GM19025 (cell line): ENCODE results near the gene RBCK1.
"Not testable (repeated sequence)": the region's sequence is repeated elsewhere in the genome, so short reads cannot be mapped to it uniquely, and the experiment has no call there.

ENCODE experiments used
- ATAC-seq: cut with Tn5 transposase; IDR thresholded peaks from one replicate; pipeline ENCODE4 v1.9.1; 2021; ENCODE audit warnings: mild to moderate bottlenecking, low read depth, moderate library complexity; ENCODE audit not compliant: unreplicated experiment

Gene RBCK1

DNA sequence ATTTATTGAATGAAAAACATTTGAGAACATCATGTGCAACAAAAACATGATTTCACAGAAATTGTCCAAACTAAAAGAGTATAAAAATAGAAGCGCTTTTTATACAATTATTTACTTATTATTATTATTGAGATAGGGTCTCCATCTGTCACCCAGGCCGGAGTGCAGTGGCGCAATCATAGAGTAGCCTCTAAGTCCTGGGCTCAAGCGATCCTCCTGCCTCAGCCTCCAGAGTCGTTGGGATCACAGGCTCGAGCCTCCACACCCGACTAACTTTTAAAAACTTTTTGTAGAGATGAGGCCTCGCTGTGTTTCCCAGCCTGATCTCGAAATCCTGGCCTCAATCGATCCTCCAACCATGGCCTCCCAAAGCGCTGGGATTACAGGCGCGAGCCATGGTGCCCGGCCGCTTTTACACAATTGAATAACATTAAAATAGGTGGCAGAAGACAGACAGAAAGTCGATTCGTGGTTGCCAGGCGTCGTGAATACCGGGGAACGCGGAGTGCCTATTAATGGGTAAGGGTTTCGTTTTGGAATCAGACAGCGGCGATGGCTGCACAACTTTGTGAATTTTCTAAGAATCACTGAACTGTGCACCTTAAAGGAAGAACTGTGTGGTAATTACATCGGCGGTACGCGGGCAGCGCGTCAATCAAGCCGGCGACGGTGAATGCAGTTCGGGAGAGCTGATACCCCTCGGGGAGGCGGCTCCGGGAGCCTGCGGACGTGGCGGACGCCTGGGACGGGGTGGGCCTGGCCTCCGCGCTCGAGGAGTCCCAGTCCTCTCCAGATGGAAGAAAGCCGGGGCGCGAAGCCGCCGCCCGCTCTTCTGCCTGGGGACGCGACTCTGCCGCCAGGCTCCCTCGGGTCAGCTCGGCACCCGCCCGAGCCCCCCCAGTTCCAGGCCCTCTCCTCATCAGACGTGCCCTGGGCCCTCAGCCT, 53.4 kb downstream of the RBCK1 start:
- ATAC-seq, result peak; percentile 35

GRCh38 chr20:462199-462991, 54.3 kb downstream of the RBCK1 start, which contains the start of gene TBC1D20:
Gene TBC1D20 (minus strand): TSS chr20:462533. CDS start chr20:462405, 128 bp downstream.
- ATAC-seq, result peak; percentile 93

DNA sequence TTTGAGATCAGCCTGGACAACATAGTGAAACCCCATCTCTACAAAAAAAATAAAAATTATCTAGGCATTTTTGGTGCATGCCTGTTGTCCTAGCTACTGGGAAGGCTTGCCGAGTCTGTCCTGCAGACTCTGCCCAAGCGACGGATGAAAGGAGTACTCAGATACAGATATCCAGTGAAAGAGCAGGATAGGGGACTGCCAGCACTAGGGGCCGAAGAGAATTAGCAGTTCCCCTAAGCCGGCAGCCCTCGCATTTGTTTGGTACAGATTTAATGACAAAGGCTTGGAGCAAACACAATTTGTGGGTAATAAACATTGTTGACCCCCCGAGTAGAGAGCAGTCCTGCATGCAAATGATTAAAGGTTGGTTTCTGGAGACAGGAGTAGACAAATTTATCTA, 59.7 kb downstream of the RBCK1 start:
- no peak for ATAC-seq

- no peak for ATAC-seq
Observed at GRCh38 chr20:469746-470490, 61.8 kb downstream of the RBCK1 start.

GRCh38 chr20:472137-472846, 64.2 kb downstream of the RBCK1 start:
- ATAC-seq, result no peak

- no peak for ATAC-seq
Observed at GRCh38 chr20:472889-473292, 64.8 kb downstream of the RBCK1 start.

- ATAC-seq, result no peak
Observed at GRCh38 chr20:474581-474980, 66.5 kb downstream of the RBCK1 start.

DNA sequence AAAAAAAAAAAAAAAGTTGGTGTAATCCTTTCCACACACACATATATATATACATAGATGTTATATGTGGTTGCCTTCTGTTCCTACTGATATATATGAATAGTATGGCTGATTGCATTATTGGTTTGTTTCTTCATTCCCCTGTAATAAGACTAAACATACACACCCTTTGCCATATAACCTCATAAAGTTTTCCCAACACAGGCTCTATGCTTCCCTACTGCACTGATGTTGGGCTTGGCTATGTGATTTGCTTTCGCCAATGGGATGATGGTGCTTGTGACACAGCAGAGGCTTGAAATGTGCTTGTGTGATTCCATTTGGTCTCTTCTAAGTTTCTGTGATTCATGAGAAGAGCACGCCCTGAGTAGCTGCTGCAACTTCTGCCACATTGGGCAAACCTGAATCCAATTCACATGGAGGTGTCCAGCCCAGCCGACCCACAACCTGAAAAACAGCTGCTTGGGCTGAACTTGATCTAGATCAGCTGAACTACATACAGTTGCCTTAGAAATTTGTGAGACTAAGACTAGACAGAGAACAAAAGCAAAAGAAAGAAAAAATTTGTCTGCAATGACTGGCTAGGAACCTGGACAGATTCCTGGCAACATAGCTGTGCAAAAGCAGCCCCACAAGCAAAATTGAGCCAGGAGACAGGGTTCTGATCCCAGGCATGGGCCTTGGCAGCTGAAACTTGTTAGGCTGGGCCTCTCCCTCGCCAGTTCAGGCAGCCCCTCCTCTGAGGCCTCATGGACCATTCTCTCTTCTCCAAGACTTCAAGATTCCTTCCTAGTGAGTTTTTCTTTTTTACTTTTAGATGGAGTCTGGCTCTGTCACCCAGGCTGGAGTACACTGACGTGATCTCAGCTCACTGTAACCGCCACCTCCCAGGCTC, 67.6 kb downstream of the RBCK1 start:
- no peak for ATAC-seq

DNA sequence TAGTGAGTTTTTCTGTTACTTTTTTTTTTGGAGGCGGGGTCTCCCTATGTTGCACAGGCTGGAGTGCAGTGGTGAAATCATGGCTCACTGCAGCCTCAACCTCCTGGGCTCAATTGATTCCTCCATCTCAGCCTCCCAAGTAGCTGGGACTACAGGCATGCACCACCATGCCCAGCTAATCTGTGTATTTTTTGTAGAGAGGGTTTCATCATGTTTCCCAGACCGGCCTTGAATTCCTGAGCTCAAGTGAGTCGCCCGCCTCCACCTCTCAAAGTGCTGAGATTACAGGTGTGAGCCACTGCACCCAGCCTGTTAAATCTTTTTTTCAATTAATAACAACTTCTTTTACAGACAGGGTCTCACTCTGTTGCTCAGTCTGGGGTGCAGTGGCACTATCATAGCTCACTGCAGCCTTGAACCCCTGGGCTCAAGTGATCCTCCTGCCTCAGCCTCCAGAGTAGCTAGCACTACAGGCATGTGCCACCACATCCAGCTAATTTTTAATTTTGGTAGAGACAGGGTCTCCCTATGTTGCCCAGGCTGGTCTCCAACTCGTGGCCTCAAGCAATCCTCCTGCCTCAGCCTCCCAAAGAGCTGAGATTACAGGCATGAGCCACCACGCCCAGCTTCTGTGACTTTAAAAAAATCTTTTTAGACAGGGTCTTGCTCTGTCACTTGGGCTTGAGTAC, 68.6 kb downstream of the RBCK1 start:
- ATAC-seq, result not testable (repeated sequence)

DNA sequence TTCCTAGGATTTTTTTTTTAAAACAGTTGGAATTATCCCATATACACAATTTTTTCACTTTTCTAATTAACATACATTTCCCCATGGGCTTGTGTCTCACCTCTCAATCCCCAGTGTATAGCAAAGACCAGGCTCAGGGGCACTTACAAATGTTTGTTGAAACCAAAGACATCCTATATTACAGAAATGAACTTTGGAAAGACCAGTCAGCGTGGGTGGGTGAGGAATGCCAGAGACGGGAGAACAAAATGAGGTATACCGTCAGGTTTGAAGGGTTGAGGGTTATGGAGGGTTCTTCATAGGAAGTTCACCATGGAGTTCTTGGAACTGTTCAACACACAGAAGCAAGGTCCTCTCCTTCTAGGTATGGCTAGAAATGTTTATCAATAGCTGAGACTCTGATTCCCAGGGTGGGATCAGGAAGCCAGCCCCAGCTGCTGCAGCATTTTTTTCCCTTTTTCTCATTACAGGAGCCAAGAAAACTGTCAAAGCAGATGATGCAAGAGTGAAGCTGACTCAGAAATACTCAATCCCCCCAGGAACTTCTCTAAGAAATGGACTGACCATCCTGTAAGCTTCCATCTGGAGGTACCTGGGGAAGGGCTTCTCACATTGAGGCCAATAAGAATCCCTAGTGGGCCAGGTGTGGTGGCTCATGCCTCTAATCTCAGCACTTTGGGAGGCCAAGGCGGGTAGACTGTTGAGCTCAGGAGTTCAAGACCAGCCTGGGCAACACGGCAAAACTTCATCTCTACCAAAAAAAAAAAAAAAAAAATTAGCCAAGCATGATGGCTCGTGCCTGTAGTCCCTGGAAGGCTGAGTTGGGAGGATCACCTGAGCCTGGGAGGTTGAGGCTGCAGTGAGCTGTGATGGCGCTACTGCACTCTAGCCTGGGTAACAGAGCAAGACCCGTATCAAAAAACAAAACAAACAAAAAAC, 70.2 kb downstream of the RBCK1 start:
- no peak for ATAC-seq

GRCh38 chr20:478949-479429, 70.9 kb downstream of the RBCK1 start:
- ATAC-seq, result no peak

- ATAC-seq, result no peak
Observed at GRCh38 chr20:479487-479886, 71.4 kb downstream of the RBCK1 start.

DNA sequence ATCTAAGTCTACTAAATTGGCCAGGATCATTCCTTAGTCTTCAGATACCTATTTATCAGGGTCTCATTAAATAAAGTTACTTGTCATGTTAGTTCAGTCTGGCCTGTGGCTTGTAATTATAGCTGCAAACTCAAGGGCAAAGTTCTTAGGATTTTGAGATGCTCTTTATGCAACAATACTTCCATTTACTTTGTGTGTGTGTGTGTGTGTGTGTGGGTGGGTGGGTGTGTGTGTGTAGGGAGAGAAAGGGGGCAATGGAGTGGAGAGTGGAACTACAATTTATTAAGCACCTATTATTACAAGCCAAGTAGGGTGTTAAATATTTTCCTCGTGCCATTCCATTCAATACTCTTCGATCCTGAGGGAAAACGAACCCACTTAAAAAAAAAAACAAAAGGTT, 71.9 kb downstream of the RBCK1 start:
- no peak for ATAC-seq

DNA sequence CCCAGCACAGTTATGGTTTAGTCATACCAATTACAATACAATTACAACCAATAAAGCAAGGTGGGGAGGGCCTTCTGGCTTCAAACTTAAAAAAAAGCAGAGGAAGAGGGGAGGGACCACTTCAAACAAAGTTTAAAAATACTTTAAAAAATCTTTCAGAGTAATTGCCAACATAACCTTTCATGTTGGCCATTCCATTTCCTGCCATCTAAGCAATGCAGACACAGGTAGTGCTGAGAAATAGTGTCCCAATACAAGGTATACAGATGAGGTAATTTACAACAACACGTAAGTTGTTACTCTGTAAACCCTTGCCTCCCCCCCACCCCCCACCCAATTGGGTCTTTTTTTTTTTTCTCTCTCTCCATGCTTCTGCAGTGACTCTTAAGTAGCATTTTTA, 73.1 kb downstream of the RBCK1 start:
- ATAC-seq, result no peak
